Measurements from ENCODE around the gene LDB1.
A peak's percentile ranks its signal among the peaks of the same experiment; 100 is the strongest.

DNA sequence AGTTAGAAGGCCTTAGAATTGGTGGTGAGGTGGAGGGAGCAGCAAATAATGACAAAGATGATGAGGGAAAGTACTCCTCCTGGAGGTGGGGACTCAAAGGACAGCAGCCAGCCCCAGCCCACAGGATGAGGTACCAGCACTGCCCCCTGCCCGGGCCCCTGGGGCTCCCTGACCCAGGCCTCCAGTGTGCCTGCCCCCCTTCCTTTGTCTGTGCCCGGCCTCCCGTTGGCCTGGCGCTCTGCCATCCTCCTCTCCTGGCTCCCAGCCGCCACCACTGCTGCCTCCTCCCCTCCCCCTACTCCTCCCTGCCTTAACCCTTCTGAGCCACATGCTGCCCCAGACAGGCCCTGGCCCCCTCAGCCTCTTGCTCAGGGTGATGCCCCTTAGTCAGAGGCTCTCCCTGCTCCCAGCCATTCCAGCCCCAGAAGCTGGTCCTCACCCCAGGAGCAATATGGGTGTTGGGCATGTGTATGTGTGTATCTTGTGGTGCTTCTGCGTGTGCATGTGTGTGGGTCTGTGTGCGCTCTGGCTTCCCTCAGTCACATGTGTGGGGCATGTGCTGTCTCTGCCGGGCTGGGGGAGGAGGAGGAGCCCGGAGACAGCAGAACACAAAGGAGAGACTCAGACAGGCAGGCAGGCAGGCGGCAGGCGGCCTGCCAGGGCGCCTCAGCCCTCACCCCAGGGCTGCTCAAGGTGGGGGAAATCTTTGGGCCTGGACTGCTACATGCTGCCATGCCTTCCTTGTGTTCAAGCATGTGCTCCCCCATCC lies 2.6 kb downstream of the LDB1 start:
- TF ChIP-seq, protein P1, sequence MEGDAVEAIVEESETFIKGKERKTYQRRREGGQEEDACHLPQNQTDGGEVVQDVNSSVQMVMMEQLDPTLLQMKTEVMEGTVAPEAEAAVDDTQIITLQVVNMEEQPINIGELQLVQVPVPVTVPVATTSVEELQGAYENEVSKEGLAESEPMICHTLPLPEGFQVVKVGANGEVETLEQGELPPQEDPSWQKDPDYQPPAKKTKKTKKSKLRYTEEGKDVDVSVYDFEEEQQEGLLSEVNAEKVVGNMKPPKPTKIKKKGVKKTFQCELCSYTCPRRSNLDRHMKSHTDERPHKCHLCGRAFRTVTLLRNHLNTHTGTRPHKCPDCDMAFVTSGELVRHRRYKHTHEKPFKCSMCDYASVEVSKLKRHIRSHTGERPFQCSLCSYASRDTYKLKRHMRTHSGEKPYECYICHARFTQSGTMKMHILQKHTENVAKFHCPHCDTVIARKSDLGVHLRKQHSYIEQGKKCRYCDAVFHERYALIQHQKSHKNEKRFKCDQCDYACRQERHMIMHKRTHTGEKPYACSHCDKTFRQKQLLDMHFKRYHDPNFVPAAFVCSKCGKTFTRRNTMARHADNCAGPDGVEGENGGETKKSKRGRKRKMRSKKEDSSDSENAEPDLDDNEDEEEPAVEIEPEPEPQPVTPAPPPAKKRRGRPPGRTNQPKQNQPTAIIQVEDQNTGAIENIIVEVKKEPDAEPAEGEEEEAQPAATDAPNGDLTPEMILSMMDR (IDR thresholded peaks at IDR 0.05; ENCODE audit: low read depth, low read length, poor library complexity, severe bottlenecking): peak; percentile 43
- TF ChIP-seq EZH2phosphoT487 (IDR thresholded peaks at IDR 0.05; ENCODE audit: borderline replicate concordance, low read length): no peak
